ENCODE results near the gene FLYWCH2.
"Not testable (repeated sequence)": the region's sequence is repeated elsewhere in the genome, so short reads cannot be mapped to it uniquely, and the experiment has no call there.

The FLYWCH2 gene

DNA sequence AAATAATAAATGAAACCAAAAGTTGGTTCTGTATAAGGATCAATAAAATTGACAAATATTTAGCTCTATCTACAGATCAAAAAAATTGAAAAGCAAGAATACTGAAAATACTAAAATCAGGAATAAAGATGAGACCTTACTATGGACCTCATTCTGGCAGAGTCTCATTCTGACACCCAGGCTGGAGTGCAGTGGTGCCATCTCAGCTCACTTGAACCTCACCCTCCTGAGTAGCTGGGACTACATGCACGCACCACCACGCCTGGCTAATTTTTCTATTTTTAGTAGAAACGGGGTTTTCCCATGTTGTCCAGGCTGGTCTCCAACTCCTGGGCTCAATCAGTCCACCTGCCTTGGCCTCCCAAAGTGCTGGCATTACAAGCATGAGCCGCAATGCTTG is 59.0 kb downstream of the FLYWCH2 start:
- H3K4ac ChIP-seq (ENCODE audit: low read length) = no peak overlapping the region
- H2BK12ac ChIP-seq (ENCODE audit: low read length) = no peak overlapping the region
- H3K4me2 ChIP-seq (ENCODE audit: insufficient read depth, low read length, poor library complexity, severe bottlenecking) = no peak overlapping the region
- no peak overlapping the region for H3K4me3 ChIP-seq (ENCODE audit: low read length in 2 of 2)
- DNase-seq (ENCODE audit: low spot score) = no peak
- no peak overlapping the region for H3K9ac ChIP-seq (ENCODE audit: low read depth, low read length, poor library complexity)
- H3K27ac ChIP-seq (replicated peaks; ENCODE audit: low read length) = no peak overlapping the region
- H2AK5ac ChIP-seq (ENCODE audit: low read depth, low read length) = no peak overlapping the region
- H3K14ac ChIP-seq (ENCODE audit: low read length) = no peak overlapping the region
- H3K36me3 ChIP-seq (replicated peaks in 1 of 2; ENCODE audit: control insufficient read depth in 2 of 2, insufficient read depth in 2 of 2, low read length in 2 of 2) = peaks cover 2 to 68% of the 10 kb centered on the region in 2 donors
- H2BK5ac ChIP-seq (ENCODE audit: low read length) = no peak overlapping the region
- no peak overlapping the region for H4K8ac ChIP-seq (ENCODE audit: low read depth, low read length)
- H3K23ac ChIP-seq (ENCODE audit: low read depth, low read length, poor library complexity) = no peak overlapping the region
- no peaks in the 10 kb centered on the region for H3K27me3 ChIP-seq (ENCODE audit: control insufficient read depth in 3 of 3, insufficient read depth in 3 of 3, low read depth in 1 of 3, low read length in 3 of 3)
- peaks cover 0 to 3% of the 10 kb centered on the region in 2 donors for H3K9me3 ChIP-seq (replicated peaks in 1 of 2; ENCODE audit: control insufficient read depth in 2 of 2, insufficient read depth in 1 of 2, low read depth in 1 of 2, low read length in 2 of 2)
- no peak overlapping the region for H2BK120ac ChIP-seq (ENCODE audit: low read depth, low read length)
- no peaks in the 10 kb centered on the region for H3K4me1 ChIP-seq (ENCODE audit: control insufficient read depth in 2 of 2, insufficient read depth in 1 of 2, low read depth in 1 of 2, low read length in 2 of 2)
- WGBS, 2 donors (ENCODE audit: extremely low coverage in 2 of 2, insufficient read length in 2 of 2, insufficient replicate concordance in 1 of 2) = no CpG with 5 or more reads among the region's 4 CpGs
- H2AFZ ChIP-seq (ENCODE audit: low read length) = no peak overlapping the region
- no peak overlapping the region for H4K91ac ChIP-seq (ENCODE audit: low read depth, low read length, poor library complexity)
- no peaks in the 10 kb centered on the region for H3K79me1 ChIP-seq (ENCODE audit: low read depth, low read length)
- H3K18ac ChIP-seq (ENCODE audit: low read length) = no peak overlapping the region
- no peak overlapping the region for H2BK15ac ChIP-seq (ENCODE audit: low read length)

DNA sequence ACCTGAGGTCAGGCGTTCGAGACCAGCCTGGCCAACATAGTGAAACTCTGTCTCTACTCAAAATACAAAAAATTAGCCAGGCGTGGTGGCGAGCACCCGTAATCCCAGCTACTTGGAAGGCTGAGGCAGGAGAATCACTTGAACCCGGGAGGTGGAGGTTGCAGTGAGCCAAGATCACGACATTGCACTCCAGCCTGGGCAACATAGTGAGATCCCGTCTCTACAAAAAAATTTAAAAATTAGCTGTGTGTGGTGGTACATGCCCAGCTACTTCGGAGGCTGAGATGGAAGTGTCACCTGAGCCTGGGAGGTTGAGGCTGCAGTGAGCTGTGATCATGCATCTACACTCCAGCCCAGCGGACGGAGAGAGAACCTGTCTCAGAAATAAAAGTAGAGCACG is 60.7 kb downstream of the FLYWCH2 start:
- not testable (repeated sequence) for H3K14ac ChIP-seq (ENCODE audit: low read length); H3K23ac ChIP-seq (ENCODE audit: low read depth, low read length, poor library complexity); H2BK15ac ChIP-seq (ENCODE audit: low read length); H2AFZ ChIP-seq (ENCODE audit: low read length); H4K91ac ChIP-seq (ENCODE audit: low read depth, low read length, poor library complexity); H3K9ac ChIP-seq (ENCODE audit: low read depth, low read length, poor library complexity); H2BK120ac ChIP-seq (ENCODE audit: low read depth, low read length); H3K4me2 ChIP-seq (ENCODE audit: insufficient read depth, low read length, poor library complexity, severe bottlenecking); H4K8ac ChIP-seq (ENCODE audit: low read depth, low read length); H2AK5ac ChIP-seq (ENCODE audit: low read depth, low read length); H3K27me3 ChIP-seq (ENCODE audit: control insufficient read depth in 3 of 3, insufficient read depth in 3 of 3, low read depth in 1 of 3, low read length in 3 of 3); H3K4me3 ChIP-seq (ENCODE audit: low read length in 2 of 2); H2BK12ac ChIP-seq (ENCODE audit: low read length); H2BK5ac ChIP-seq (ENCODE audit: low read length); H3K18ac ChIP-seq (ENCODE audit: low read length); H3K9me3 ChIP-seq (replicated peaks in 1 of 2; ENCODE audit: control insufficient read depth in 2 of 2, insufficient read depth in 1 of 2, low read depth in 1 of 2, low read length in 2 of 2); DNase-seq (ENCODE audit: low spot score); H3K79me1 ChIP-seq (ENCODE audit: low read depth, low read length); H3K4me1 ChIP-seq (ENCODE audit: control insufficient read depth in 2 of 2, insufficient read depth in 1 of 2, low read depth in 1 of 2, low read length in 2 of 2); H3K27ac ChIP-seq (replicated peaks; ENCODE audit: low read length); H3K4ac ChIP-seq (ENCODE audit: low read length)
- peaks cover 0 to 59% of the 10 kb centered on the region in 2 donors for H3K36me3 ChIP-seq (replicated peaks in 1 of 2; ENCODE audit: control insufficient read depth in 2 of 2, insufficient read depth in 2 of 2, low read length in 2 of 2)
- no CpG with 5 or more reads among the region's 12 CpGs for WGBS, 2 donors (ENCODE audit: extremely low coverage in 2 of 2, insufficient read length in 2 of 2, insufficient replicate concordance in 1 of 2)

DNA sequence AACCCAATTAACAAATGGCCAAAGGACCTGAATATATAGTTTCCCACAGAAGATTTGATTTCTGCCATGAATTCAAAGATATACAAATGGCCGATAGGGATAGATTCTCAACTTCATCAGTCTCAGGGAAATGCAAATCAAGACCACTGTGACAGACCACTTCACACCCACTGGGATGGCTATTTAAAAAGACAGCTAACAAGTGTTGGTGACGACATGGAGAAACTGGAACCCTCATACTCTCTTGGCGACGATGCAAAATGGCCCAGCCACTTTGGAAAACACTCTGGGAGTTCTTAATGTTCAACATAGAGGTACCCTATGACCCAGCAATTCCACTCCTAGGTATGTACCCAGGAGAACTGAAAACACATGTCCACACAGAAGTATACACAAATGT is 63.6 kb downstream of the FLYWCH2 start:
- Histone ChIP-seq H3K27ac (replicated peaks; ENCODE audit: low read length) (no peak overlapping the region), H3K4ac (ENCODE audit: low read length) (no peak overlapping the region), H2BK120ac (ENCODE audit: low read depth, low read length) (no peak overlapping the region), H2AFZ (ENCODE audit: low read length) (no peak overlapping the region), H3K27me3 (ENCODE audit: control insufficient read depth in 3 of 3, insufficient read depth in 3 of 3, low read depth in 1 of 3, low read length in 3 of 3) (no peaks in the 10 kb centered on the region), H3K23ac (ENCODE audit: low read depth, low read length, poor library complexity) (no peak overlapping the region), H3K4me3 (ENCODE audit: low read length in 2 of 2) (no peak overlapping the region), H3K9ac (ENCODE audit: low read depth, low read length, poor library complexity) (no peak overlapping the region), H3K14ac (ENCODE audit: low read length) (no peak overlapping the region), H2AK5ac (ENCODE audit: low read depth, low read length) (no peak overlapping the region), H2BK12ac (ENCODE audit: low read length) (no peak overlapping the region), H2BK5ac (ENCODE audit: low read length) (no peak overlapping the region), H4K91ac (ENCODE audit: low read depth, low read length, poor library complexity) (no peak overlapping the region), H4K8ac (ENCODE audit: low read depth, low read length) (no peak overlapping the region), H3K18ac (ENCODE audit: low read length) (no peak overlapping the region), H3K79me1 (ENCODE audit: low read depth, low read length) (no peaks in the 10 kb centered on the region), H3K36me3 (replicated peaks in 1 of 2; ENCODE audit: control insufficient read depth in 2 of 2, insufficient read depth in 2 of 2, low read length in 2 of 2) (peaks cover 2 to 47% of the 10 kb centered on the region in 2 donors), H3K4me1 (ENCODE audit: control insufficient read depth in 2 of 2, insufficient read depth in 1 of 2, low read depth in 1 of 2, low read length in 2 of 2) (no peaks in the 10 kb centered on the region), H3K4me2 (ENCODE audit: insufficient read depth, low read length, poor library complexity, severe bottlenecking) (no peak overlapping the region), H2BK15ac (ENCODE audit: low read length) (no peak overlapping the region), H3K9me3 (replicated peaks in 1 of 2; ENCODE audit: control insufficient read depth in 2 of 2, insufficient read depth in 1 of 2, low read depth in 1 of 2, low read length in 2 of 2) (peaks cover 2 to 3% of the 10 kb centered on the region in 2 donors)
- DNase-seq (ENCODE audit: low spot score) = no peak
- WGBS, 2 donors (ENCODE audit: extremely low coverage in 2 of 2, insufficient read length in 2 of 2, insufficient replicate concordance in 1 of 2) = no CpG with 5 or more reads among the region's 4 CpGs
